ENCODE data around the gene ZYG11A. TPM values are rescaled to one million over a fixed set of nuclear protein-coding genes. Genes with fewer than 3 reads are reported as not detected.

Gene ZYG11A
- total RNA-seq, 1 experiment from 2014 or later = 7.3 TPM

GRCh38 chr1:52856026-52856425 is 13.5 kb downstream of the ZYG11A start:
- H3K4me3 Mint-ChIP-seq = no peak overlapping the region
- CTCF ChIA-PET = no interaction called here
- no peak for DNase-seq (ENCODE audit: low spot score)
- POLR2A ChIA-PET = no interaction called here
- no peak for ATAC-seq
- no peaks in the 10 kb centered on the region for H3K9me3 Mint-ChIP-seq
- H3K36me3 Mint-ChIP-seq = peaks cover 4% of the 10 kb centered on the region; the same call in 1 of the 2 replicates
- no peak for TF ChIP-seq ZNF232 (CRISPR knock-in tag; IDR thresholded peaks at IDR 0.05)
- no peak for TF ChIP-seq RORB (CRISPR knock-in tag; IDR thresholded peaks at IDR 0.05)
- TF ChIP-seq NR1H2 (CRISPR knock-in tag; IDR thresholded peaks at IDR 0.05) = no peak
- no peak for TF ChIP-seq TP53 (CRISPR knock-in tag; IDR thresholded peaks at IDR 0.05)
- no peak for TF ChIP-seq ZNF138 (CRISPR knock-in tag; conservative IDR thresholded peaks at IDR 0.05)
- TF ChIP-seq ZNF512 (CRISPR knock-in tag; IDR thresholded peaks at IDR 0.05; ENCODE audit: borderline replicate concordance) = no peak
- TF ChIP-seq NFYB (CRISPR knock-in tag; conservative IDR thresholded peaks at IDR 0.05; ENCODE audit: low read depth) = no peak
- TF ChIP-seq ATF6 (CRISPR knock-in tag; IDR thresholded peaks at IDR 0.05) = no peak
- no peak for TF ChIP-seq ARID4B (CRISPR knock-in tag; IDR thresholded peaks at IDR 0.05; ENCODE audit: borderline replicate concordance)
- no peak for TF ChIP-seq CDX4 (CRISPR knock-in tag; IDR thresholded peaks at IDR 0.05; ENCODE audit: borderline replicate concordance)
- no peak for TF ChIP-seq JAZF1 (CRISPR knock-in tag; IDR thresholded peaks at IDR 0.05)
- no peak for TF ChIP-seq PREB (CRISPR knock-in tag; IDR thresholded peaks at IDR 0.05; ENCODE audit: borderline replicate concordance)
- TF ChIP-seq ELF4 (CRISPR knock-in tag; IDR thresholded peaks at IDR 0.05; ENCODE audit: low read depth) = no peak
- TF ChIP-seq HMGA2 (CRISPR knock-in tag; IDR thresholded peaks at IDR 0.05) = no peak
- TF ChIP-seq CTCF (IDR thresholded peaks at IDR 0.05) = no peak
- no peak for TF ChIP-seq E2F4 (CRISPR knock-in tag; IDR thresholded peaks at IDR 0.05; ENCODE audit: borderline replicate concordance, low read depth)
- TF ChIP-seq JUN (CRISPR knock-in tag; IDR thresholded peaks at IDR 0.05) = no peak
- no peak for TF ChIP-seq FOXP1 (CRISPR knock-in tag; IDR thresholded peaks at IDR 0.05; ENCODE audit: borderline replicate concordance)
- no peak for TF ChIP-seq GRHL2 (CRISPR knock-in tag; IDR thresholded peaks at IDR 0.05; ENCODE audit: insufficient replicate concordance, severe bottlenecking)
- no peak for TF ChIP-seq ATF1 (CRISPR knock-in tag; IDR thresholded peaks at IDR 0.05)
- H3K4me1 Mint-ChIP-seq = peaks cover 3% of the 10 kb centered on the region; the same call in 1 of the 2 replicates
- H3K27ac Mint-ChIP-seq = no peak overlapping the region
- H3K27me3 Mint-ChIP-seq (ENCODE audit: low read depth) = no peaks in the 10 kb centered on the region

All from WTC11 (cell line).